Stimulated activated CD4-positive, alpha-beta T cell treated with anti-CD3 and anti-CD28 coated beads, Interleukin-4, amount 100 ng/mL, for 48 hours (primary cell): ENCODE measurements around the gene PAX3.

ENCODE experiments used
- DNase-seq, 2 donors: peaks; one replicate each; pipeline ENCODE4 v3.0.0-alpha.2; 2020; ENCODE audit warnings: low read depth in 2 of 2

PAX3 gene

DNA sequence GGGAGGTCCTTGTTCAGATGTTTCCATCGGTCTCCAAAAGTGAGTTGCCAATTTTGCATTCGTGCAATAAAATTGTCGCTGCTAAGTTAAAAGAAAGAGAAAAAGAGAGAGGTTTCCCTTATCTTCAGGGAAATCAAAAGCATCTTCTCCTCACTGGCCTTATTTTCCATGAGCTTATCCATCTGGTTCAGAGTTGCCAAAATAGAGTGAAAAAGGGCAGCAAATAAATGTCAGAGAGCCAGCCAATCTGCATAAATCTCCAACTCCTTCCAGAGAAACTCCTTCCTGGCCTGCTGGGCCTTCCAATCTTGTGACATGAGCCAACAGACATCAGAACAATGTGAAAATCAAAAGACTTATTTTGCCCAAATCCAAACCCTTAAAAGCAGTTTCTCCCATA is 28.4 kb downstream of the PAX3 start:
- no peak for DNase-seq

DNA sequence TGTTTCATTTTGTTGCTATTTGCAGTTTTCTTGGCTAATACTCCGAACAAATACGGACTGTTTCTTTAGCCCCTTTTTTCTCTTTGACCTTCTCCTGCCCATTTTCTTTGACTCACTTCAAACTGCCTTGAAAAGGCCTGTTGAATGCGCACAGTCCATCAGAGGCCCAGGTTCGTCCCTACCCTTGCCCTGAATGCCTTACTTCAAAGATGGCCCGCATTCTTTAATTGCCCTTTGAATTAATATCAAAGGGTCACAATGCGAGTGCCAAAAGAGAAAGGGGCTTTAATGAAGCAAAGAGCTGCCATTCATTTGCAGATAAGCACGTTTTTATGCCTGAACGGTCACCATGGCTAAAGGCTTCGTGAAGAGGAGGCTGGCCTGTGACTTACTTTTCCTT is 29.7 kb downstream of the PAX3 start:
- no peak for DNase-seq

DNA sequence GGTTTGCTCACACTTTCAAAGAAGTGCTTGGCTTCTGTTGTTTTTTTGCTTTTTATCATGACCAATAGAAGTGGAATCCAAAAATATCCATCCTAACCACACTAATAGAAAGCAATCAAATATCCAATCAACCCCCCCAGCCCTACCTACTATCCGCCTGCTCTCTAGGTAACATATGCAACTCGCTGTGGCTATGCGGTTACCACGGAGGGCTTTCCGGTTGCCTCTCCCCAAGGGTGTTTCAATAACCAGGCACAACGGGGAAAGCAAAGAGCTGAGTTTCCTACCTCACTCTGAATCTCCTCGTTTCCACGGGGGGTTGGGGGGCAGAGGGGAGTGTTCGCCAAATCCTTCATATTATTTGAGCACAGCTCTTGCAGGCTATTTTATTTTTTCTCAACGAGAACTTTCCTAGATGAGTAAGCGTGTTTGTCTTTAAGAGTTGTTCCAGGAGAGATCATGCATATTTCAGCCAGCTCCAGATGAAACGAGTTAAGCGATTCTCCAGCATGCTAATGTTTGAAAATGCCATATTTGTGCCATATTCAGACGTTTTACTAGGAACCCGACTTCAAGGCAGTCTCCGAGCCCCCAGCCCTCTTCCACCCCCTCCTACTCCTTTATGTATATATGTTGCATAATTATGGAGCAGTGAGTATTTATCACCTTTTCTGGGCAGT is 30.3 kb downstream of the PAX3 start:
- DNase-seq, result no peak

DNA sequence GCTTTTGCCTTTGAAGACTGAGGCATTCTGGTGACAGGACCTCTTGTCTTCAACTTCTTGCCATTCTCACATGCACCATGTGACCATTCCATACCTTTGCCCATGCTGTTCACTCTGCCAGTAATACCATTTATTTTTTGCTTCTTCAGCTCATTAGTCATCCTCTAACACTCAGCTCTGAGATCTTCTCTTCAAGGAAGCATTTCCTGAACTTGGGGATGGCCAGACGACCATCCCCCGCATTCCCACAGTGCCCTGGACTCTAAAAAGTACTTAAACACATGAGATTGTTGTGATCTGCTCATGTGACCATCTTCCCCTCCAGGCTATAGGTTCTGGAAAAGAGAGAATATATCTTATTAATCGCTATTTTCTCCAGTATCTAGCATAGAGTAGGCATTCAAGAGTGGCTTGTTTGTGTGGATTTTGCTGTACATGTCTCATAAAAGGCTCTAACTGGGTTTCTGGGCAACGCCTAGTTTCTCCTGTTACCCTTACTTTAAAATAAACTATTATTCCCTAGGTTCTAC is 33.9 kb downstream of the PAX3 start:
- no peak for DNase-seq

DNA sequence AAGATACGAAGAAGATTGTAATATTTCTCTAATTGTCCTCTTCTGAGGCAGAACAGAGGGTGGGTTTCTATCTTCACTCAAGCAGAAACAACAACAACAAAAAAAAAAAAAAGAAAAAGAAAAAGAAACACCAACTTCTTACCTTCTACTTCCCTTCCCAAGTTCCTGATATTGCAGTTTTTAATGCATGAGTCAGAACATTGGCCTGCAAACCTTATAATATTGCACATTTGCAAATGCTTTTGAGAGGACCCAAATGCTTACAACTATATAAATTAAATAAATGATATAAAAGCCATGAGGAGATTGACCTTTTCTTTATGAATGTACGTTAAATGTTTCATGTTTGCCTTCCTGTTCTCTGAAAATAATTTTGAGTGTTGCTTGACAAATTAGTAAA is 37.3 kb downstream of the PAX3 start:
- no peak for DNase-seq

DNA sequence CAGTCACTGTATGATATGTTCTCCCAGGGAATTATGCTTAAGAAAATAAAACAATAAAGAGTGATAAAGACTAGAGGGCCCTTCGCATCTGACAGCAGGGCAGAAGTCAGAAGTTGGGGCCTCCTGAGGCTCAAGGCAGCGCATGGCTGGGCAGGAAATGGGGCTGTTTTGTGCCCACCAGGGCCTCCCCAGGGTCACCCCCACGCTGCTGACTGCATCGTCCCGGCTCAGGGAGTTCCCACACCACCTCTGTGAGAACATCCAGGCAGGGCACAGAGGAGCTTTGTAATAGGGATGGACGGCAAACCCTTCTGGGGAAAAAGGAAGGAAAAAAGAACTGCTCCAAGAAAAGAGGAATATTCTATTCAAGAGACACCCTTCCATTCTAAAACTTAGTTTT is 41.2 kb downstream of the PAX3 start:
- DNase-seq, result no peak

DNA sequence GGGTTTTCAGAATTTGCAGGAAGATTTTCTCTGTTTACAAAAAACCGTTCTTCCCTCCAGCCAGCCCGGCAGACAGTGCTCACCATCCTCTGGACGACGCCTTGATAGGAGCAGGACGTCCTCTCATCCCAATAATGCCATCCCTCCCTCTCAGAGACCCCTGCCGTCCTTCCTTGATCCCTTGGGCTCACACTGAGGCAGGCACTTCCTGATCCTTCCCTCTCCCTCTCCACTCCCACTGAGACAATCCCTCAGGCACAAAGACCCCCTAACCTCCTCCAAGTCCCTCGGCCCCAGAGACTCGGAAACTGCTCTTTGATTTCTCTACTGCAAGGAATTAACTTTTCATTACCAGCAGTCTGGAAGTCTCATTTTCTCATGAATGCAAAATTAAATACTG is 42.5 kb downstream of the PAX3 start:
- DNase-seq, result no peak

DNA sequence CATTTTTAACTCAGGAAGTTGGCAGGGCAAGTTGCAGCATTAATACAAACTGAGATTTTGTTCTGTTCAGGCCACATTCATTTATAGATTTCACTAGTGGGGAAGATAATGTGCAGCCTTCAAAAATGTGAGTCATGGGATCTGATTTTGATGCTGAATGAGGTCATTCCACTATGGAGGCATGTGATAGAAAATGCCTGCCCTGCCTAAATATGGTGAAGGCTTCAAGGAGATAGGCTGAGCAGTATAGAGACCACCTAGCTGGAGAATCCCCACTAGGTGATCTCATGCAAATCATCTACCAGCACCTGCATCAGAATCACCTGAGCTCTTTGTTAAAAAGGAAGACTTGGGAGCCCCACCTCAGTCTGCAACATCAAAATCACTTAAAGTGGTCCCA is 43.7 kb downstream of the PAX3 start:
- no peak for DNase-seq

DNA sequence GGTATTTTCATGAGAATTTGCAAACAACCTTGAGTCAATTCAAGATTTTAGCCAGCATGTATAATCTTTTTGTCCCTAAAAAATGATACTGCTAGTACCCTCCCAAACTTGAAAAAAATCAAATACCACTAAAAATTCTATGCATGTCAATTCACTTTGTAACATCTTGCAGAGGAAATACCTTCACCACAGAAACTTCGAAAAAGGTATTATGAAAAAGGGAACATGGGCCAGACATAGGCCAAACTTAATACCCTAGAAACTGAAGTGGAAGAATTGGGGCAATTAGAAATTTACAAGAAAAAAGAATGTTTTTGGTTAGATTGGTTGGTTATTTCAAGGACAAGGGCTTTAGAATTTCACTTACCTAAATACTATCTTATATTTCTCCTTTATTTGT is 48.5 kb downstream of the PAX3 start:
- no peak for DNase-seq

DNA sequence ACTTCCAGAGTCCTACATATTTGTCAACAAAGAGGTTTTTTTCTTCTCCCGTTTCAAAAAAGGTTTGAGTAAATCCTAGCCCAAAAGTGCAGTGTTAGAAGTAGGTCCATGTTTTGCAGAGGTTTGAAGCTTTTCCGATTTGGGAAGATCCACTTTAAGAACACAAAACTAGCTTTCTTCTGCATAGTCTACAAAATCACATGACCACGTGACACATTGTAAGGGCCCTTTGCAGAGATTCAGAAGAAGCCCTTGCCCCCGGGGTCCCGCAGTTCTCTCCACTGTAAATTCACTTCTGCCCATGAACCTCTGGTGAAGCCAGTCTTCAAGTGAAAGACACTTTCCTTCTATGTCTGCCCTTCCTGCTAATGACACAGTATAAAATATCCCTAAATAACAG is 49.4 kb downstream of the PAX3 start:
- no peak for DNase-seq

DNA sequence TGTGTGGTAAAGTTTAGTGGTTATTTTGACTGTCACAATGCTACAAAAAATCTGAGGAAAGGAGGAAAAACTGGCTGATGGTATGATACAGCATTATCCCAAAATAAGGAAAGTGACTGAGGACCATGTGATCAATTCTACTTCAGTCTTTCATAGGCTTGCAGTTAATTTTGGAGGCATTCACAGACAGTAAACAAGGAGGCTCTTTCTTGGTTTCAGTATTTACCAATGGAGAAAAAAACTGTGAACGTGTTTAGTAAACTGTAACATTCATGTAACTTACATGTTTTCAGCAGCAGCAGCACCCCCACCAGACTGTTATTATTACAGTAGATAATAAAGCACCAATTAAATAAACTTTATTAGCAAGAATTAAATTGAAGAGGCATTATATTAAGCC is 50.0 kb downstream of the PAX3 start:
- no peak for DNase-seq

DNA sequence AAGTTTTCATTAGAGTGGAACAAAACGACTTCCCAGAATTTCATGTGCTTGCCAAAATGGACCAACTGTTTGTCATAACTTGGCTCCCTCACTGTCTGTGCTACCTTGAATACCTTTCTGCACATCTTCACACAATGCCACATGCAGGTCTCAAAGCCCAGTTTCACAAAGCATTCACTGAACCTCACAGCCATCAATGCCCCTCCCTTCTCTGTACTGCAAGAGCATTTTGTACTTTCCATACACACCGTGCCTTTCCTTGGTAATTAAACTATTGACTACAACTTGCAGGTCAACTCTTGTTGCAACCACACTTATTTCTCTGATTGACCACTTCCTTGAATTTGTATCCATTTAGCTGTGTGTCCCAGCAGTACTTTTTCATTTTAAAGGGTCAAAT is 50.5 kb downstream of the PAX3 start:
- DNase-seq, result no peak

DNA sequence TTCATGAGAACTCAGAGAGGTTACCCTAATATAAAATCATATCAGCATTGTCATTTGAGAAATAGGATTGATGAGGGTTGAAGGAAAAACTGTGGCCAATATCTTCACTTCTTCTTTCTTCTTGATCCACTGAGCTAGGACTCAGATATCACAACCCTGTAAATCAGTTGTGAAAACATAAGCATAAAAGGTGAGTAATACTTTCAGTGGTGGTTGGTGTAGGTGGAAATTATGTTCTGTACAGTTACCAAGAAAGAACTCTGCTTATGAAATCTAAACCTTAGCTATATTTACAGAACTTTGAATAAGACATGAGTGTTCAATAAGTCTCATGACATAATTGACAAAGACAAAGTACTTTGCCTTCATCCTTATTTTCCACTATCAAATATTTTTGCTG is 56.3 kb downstream of the PAX3 start:
- no peak for DNase-seq

DNA sequence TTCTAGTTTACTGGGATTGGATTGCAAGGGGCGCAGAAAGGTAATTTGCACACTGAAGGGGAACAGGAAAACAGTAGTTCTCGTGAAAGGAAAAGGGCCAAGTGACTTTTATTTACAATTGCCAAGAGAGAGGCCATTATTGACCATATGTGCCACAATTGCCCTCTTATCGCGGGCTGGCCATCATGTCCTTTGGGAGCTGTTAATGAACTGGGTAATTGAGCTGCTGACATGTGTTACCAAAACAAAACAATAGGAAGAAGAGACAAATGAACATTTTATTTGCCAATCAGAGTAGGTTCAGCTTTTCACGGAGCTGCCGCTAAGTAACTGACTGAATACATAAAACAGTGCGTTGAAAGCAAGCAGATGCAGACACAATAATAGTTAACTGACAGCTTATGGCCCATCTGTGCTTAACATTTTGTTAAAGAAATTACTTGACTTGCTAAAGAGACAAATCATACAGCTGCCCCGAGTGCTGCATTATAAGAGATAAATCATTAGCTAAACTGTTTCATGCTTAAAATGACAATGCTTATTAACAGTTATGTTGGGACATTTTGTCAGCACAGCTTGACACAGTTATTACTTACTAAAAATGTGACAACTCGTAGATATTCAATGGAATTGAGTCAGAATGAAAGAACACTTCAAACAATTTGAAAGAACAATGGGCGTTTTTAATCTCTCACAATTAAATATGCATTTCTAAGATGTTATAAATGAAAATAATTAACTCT is 57.5 kb downstream of the PAX3 start:
- no peak for DNase-seq

DNA sequence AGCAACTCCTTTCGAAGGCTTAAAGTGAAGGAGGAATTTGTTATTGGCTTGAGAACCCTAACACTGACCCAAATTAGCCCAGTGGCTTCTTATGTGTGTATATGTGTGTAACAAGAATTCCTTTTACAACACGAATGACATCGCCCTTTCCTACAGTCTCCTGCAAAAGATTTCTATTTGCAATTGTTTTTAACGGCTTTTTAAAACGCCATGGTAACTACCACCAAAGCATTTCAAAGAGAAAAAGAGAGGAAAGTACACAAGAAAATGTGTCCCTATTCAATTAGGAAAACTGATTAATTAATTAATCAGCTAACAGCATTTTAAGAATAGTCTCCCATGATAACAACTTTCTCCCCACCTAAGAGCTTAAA is 58.1 kb downstream of the PAX3 start:
- DNase-seq, result no peak

DNA sequence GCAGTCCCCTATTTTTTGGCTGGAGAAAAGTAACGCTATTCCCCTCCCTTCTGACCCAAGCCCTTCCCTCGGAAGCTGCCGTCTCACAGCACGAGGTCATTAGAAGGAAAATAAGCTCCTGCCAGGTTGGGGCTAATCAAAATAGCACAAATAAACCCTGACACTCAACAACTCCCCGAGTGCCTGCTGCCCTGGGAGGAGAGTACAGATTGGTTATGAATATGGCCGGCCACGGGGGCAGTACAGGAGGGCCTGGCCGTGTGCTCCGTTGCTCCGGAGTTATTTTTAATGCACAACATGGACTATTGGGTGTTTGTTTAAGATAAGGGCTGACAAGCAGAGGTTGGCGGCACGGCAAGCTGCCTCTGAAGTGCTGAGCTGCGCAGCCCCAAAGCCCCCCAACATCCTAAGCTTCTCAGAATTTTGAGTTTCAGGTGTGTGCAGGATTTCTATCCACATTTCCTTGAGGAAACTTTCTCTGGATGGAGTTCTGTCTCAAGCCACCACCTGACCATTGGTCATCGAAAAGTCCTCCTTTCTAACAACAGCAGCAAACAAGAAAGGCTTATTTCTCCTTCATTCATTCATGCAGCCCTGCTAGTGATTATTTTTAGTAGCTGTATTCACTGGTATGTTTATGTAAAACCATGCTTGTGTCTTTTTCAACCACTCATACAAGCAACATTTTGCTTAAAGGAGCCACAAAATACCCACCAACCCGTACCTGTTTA is 58.7 kb downstream of the PAX3 start:
- no peak for DNase-seq

DNA sequence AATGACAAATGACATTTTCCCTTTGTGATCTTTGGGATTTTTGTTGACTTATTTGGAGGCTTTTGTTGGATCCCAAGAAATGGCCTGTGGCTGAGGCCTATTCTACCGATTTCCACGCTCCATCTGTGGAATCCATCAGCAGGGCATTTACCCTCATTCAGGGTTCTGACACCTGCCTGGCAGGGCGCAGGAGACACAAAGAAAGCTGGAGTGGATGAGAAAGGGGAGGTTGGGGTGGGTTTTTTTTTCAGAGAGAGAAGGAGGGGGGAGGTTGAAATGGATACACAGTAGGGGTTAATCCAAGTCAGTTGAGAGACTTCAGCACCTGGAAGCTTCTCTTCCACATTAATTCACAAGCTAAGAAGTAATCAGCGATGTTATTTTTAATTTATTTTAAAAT is 59.7 kb downstream of the PAX3 start:
- no peak for DNase-seq

DNA sequence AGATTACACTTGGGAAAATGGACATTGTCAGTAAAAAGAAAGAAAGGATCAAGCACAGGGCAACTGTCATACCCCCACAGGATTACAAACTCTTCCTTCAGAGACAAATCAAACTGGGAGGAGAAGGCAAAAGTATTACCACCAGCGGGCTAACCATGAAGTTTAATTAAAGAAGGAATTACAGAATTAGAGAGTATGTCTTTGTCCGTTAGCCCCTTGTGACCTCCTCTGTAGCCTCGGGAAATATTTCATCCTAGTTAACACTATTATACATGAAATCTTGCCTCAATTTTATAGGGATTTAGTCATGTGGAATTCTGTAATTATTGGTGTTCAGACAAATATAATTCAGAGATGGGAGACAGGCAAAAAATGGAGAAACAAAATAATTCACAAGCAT is 60.7 kb downstream of the PAX3 start:
- DNase-seq, result no peak

DNA sequence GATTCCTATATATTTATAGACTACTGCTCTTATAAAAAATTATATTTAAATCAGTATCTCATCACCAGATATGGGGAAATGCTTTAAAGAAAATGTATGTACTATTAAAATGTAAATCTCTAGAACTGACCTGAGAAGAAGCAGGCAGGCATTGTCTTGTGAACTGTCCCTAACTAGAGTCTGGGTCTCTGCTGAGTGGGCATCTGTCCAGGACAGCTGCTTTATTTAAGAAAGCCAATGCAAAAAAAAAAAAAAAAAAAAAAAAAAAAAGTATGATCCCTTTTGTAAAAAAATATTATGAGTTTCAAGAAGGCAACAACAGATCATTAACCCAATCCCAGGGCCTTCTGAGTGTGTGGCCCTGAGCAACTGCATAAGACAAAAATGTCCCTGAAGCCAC is 66.0 kb downstream of the PAX3 start:
- no peak for DNase-seq

DNA sequence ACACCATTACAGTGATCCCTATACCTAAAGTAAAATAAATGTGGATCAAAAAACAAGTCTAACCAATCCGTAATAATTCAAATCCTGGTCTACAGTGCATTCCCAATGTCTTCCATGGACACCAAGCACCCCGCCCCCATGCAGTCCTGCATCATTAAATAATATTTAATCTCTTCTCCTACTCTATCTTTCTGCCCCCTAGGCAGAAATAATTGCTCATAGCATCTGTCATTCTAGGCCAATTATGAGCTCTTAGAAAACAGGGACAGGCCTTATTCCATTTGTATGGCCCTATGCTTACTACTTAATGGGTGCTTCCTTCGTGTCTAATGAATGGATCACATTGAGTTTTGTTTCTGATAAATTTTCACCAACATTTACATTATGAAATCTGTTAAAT is 66.4 kb downstream of the PAX3 start:
- no peak for DNase-seq

DNA sequence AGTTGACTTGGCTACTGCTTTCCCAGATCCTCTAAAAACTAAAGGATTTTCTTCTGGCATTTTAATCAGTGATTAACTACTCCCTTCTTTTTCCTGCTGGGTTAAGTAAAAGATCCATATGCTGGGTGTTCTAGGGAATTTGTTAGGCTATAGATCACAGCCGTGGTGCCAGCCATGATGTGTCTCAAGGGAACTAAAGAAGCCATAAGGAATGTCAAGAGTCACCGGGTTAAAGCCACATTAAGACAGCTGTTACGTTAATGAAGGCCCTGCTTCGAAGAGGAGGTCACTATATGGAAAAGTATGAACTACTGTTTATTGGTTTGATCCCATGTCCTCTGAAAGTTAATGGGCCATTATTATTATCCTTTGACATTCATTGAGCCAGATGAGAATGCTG is 70.7 kb downstream of the PAX3 start:
- no peak for DNase-seq

DNA sequence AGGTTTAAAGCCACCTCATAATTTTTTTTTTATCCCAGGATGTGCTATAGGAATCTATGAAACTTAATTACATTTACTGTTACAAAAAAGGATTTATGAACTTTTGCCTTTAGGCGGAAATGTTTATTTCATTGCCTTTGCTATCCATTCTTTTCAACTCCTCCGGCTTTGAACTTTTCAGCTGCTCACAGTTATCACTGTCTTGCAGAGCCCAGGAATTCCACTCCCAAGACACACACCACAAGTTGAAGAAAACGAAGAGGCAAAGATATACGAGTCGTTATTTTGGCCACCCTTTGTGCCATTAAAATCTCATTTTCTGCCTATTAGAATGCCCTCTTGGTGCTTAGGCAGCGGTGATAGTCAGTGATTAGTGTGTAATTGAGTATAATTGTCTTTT is 80.0 kb downstream of the PAX3 start:
- no peak for DNase-seq

DNA sequence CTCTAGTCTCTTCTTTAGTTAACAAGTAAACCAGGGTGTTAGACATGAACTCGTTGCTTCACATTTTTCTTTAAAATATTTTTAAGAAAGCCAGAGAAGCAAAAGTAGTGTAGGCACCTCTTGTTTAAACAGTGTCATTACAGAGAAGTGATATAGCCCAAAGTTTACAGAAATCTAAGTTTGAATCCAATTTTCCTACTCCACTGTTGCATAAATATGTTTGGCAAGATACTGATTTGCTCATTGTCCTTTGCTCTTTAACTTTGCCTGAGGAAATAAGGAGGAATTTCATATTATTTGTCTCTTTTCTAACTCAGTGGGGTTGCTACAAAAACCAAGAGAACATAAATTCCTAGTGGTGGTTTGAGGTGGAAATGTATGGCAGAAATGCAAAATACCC is 81.1 kb downstream of the PAX3 start:
- DNase-seq, result no peak
